ENCODE data around the gene CASZ1. TPM values are rescaled to one million over a fixed set of nuclear protein-coding genes. Genes with fewer than 3 reads are reported as not detected.

The CASZ1 gene
- total RNA-seq, 1 donor from 2014 or later, result 3.9 TPM

- no peak for DNase-seq (ENCODE audit: low spot score)
Measured at GRCh38 chr1:10626791-10627410, 169.5 kb downstream of the CASZ1 start.

GRCh38 chr1:10626131-10626731 lies 170.2 kb downstream of the CASZ1 start:
- no peak for DNase-seq (ENCODE audit: low spot score)

GRCh38 chr1:10625554-10625953 lies 170.9 kb downstream of the CASZ1 start:
- no peak for DNase-seq (ENCODE audit: low spot score)

- no peak for DNase-seq (ENCODE audit: low spot score)
Measured at GRCh38 chr1:10625076-10625475, 171.4 kb downstream of the CASZ1 start.

GRCh38 chr1:10624256-10625050 lies 172.0 kb downstream of the CASZ1 start:
- no peak for DNase-seq (ENCODE audit: low spot score)

- DNase-seq (ENCODE audit: low spot score), result no peak
Measured at GRCh38 chr1:10623686-10624145, 172.7 kb downstream of the CASZ1 start.

- DNase-seq (ENCODE audit: low spot score), result no peak
Measured at GRCh38 chr1:10622910-10623685, 173.3 kb downstream of the CASZ1 start.

GRCh38 chr1:10621906-10622305 lies 174.5 kb downstream of the CASZ1 start:
- DNase-seq (ENCODE audit: low spot score), result no peak

- no peak for DNase-seq (ENCODE audit: low spot score)
Measured at GRCh38 chr1:10620776-10621175, 175.7 kb downstream of the CASZ1 start.

- no peak for DNase-seq (ENCODE audit: low spot score)
Measured at GRCh38 chr1:10617931-10618885, 178.2 kb downstream of the CASZ1 start.

- no peak for DNase-seq (ENCODE audit: low spot score)
Measured at GRCh38 chr1:10617318-10617717, 179.1 kb downstream of the CASZ1 start.

- DNase-seq (ENCODE audit: low spot score), result no peak
Measured at GRCh38 chr1:10616696-10617095, 179.8 kb downstream of the CASZ1 start.

- no peak for DNase-seq (ENCODE audit: low spot score)
Measured at GRCh38 chr1:10615932-10616671, 180.3 kb downstream of the CASZ1 start.

GRCh38 chr1:10615332-10615731 lies 181.1 kb downstream of the CASZ1 start:
- DNase-seq (ENCODE audit: low spot score), result no peak

GRCh38 chr1:10614377-10615225 lies 181.8 kb downstream of the CASZ1 start:
- DNase-seq (ENCODE audit: low spot score), result no peak

- DNase-seq (ENCODE audit: low spot score), result no peak
Measured at GRCh38 chr1:10613861-10614260, 182.6 kb downstream of the CASZ1 start.

- DNase-seq (ENCODE audit: low spot score), result no peak
Measured at GRCh38 chr1:10613340-10613739, 183.1 kb downstream of the CASZ1 start.

- no peak for DNase-seq (ENCODE audit: low spot score)
Measured at GRCh38 chr1:10612436-10613160, 183.8 kb downstream of the CASZ1 start.
